Measurements from ENCODE around the gene AUH.

Gene AUH

DNA sequence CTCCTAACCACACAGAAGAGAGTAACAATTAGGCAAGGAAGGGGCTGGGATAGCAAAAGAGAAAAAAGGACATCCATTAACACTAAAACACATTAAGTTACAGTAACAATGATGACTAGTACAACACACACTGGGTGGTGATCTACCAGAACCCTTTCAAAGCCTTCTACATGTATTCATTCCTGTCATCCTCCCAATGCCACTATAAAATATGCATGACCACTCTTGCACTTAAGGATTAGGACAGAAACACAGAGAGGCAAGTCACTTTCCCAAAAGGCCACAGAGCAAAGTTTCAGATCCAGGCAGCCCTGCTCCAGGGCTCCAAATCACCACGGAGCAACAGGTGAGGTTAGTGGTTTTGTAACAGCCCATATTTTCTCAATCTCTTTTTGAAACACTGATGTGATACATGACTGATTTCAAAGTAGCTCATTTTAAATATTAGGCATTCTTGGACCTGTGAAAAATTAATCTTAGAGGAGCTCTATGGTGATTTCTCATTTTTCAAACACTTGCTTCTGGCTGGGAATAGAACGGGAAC is 86.7 kb downstream of the AUH start:
- TF ChIP-seq POLR2AphosphoS5 (IDR thresholded peaks at IDR 0.05; ENCODE audit: low read depth) (no peak), REST (IDR thresholded peaks at IDR 0.05; ENCODE audit: insufficient replicate concordance, low read depth) (no peak), GABPA (IDR thresholded peaks at IDR 0.05; ENCODE audit: low read depth) (no peak), SPI1 (IDR thresholded peaks at IDR 0.05; ENCODE audit: borderline replicate concordance, low read depth) (no peak)
- TF ChIP-seq, protein P1, sequence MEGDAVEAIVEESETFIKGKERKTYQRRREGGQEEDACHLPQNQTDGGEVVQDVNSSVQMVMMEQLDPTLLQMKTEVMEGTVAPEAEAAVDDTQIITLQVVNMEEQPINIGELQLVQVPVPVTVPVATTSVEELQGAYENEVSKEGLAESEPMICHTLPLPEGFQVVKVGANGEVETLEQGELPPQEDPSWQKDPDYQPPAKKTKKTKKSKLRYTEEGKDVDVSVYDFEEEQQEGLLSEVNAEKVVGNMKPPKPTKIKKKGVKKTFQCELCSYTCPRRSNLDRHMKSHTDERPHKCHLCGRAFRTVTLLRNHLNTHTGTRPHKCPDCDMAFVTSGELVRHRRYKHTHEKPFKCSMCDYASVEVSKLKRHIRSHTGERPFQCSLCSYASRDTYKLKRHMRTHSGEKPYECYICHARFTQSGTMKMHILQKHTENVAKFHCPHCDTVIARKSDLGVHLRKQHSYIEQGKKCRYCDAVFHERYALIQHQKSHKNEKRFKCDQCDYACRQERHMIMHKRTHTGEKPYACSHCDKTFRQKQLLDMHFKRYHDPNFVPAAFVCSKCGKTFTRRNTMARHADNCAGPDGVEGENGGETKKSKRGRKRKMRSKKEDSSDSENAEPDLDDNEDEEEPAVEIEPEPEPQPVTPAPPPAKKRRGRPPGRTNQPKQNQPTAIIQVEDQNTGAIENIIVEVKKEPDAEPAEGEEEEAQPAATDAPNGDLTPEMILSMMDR (IDR thresholded peaks at IDR 0.05; ENCODE audit: insufficient read depth, low read length), result no peak
- no peak for DNase-seq (ENCODE audit: low read depth in 1 of 2, low spot score in 1 of 2)
- Histone ChIP-seq H3K27ac (replicated peaks) (no peak overlapping the region), H3K4me3 (replicated peaks; ENCODE audit: insufficient read depth, low read length) (no peak overlapping the region), H3K27me3 (ENCODE audit: insufficient read depth, poor library complexity, severe bottlenecking) (no peaks in the 10 kb centered on the region)

- no peak overlapping the region for H3K4me3 ChIP-seq (replicated peaks; ENCODE audit: insufficient read depth, low read length)
- no peak overlapping the region for H3K27ac ChIP-seq (replicated peaks)
- H3K27me3 ChIP-seq (ENCODE audit: insufficient read depth, poor library complexity, severe bottlenecking), result no peaks in the 10 kb centered on the region
- no peak for TF ChIP-seq POLR2AphosphoS5 (IDR thresholded peaks at IDR 0.05; ENCODE audit: low read depth)
- no peak for TF ChIP-seq REST (IDR thresholded peaks at IDR 0.05; ENCODE audit: insufficient replicate concordance, low read depth)
- TF ChIP-seq, protein P1 (IDR thresholded peaks at IDR 0.05; ENCODE audit: insufficient read depth, low read length), result no peak
- TF ChIP-seq GABPA (IDR thresholded peaks at IDR 0.05; ENCODE audit: low read depth), result no peak
- no peak for TF ChIP-seq SPI1 (IDR thresholded peaks at IDR 0.05; ENCODE audit: borderline replicate concordance, low read depth)
- peak in 1 of 2 experiments; percentile 16 for DNase-seq (ENCODE audit: low read depth in 1 of 2, low spot score in 1 of 2)
Observed at GRCh38 chr9:91273853-91274552, 87.7 kb downstream of the AUH start.

- no peak for DNase-seq (ENCODE audit: low read depth in 1 of 2, low spot score in 1 of 2)
- Histone ChIP-seq H3K27me3 (ENCODE audit: insufficient read depth, poor library complexity, severe bottlenecking) (no peaks in the 10 kb centered on the region), H3K27ac (replicated peaks) (no peak overlapping the region), H3K4me3 (replicated peaks; ENCODE audit: insufficient read depth, low read length) (no peak overlapping the region)
- TF ChIP-seq, protein P1 (IDR thresholded peaks at IDR 0.05; ENCODE audit: insufficient read depth, low read length), result no peak
- TF ChIP-seq GABPA (IDR thresholded peaks at IDR 0.05; ENCODE audit: low read depth) (no peak), SPI1 (IDR thresholded peaks at IDR 0.05; ENCODE audit: borderline replicate concordance, low read depth) (no peak), POLR2AphosphoS5 (IDR thresholded peaks at IDR 0.05; ENCODE audit: low read depth) (no peak), REST (IDR thresholded peaks at IDR 0.05; ENCODE audit: insufficient replicate concordance, low read depth) (no peak)
Observed at GRCh38 chr9:91271156-91271555, 90.6 kb downstream of the AUH start.
